Colonic mucosa (tissue), 4 donors: ENCODE results near the gene ENTR1. TPM values are rescaled to one million over a fixed set of nuclear protein-coding genes. Genes with fewer than 3 reads are reported as not detected.
"Not testable (repeated sequence)": the region's sequence is repeated elsewhere in the genome, so short reads cannot be mapped to it uniquely, and the experiment has no call there.

Experiments
- DNase-seq: peaks from one replicate; pipeline ENCODE4 v3.0.0-alpha.2; 2020
- H3K27ac ChIP-seq: fragments of 200-600 bp; one replicate; pipeline ENCODE4 v1.8.0; 2021
- H3K27me3 ChIP-seq: fragments of 200-600 bp; one replicate; pipeline ENCODE4 v1.8.0; 2021
- H3K36me3 ChIP-seq: fragments of 200-600 bp; one replicate; pipeline ENCODE4 v1.8.0; 2021
- H3K4me1 ChIP-seq: fragments of 200-600 bp; one replicate; pipeline ENCODE4 v1.8.0; 2021; ENCODE audit warnings: mild to moderate bottlenecking
- H3K4me3 ChIP-seq: fragments of 200-600 bp; one replicate; pipeline ENCODE4 v1.8.0; 2021
- H3K9ac ChIP-seq, 2 donors: one replicate each; pipeline ENCODE4 v1.7.0; 2013; ENCODE audit warnings: control low read depth in 2 of 2, low read depth in 2 of 2, low read length in 2 of 2
- H3K9me3 ChIP-seq: fragments of 200-600 bp; one replicate; pipeline ENCODE4 v1.8.0; 2021
- intact Hi-C: fragments of 100-400 bp; cut with DNase I; formaldehyde crosslinking; loops from one replicate; pipeline ENCODE4 v1.14.1; 2022
- total RNA-seq, 2 donors: library from RNA; stranded (reverse); fragmentation: NEBNext Ultra II Directional in 1 of 2; extraction: Animal tissue kit (Norgen Biotek cat#: 25700) in 1 of 2; gene quantifications; one replicate each; pipeline ENCODE4 v1.2.1, GENCODE V29; 2021
- TF ChIP-seq, protein P1 (sequence below): fragments of 200-600 bp; IDR thresholded peaks from one replicate; pipeline ENCODE4 v1.8.0; 2022; ENCODE audit warnings: antibody characterized with exemption, mild to moderate bottlenecking
- donor health status: healthy.
- donor health status: DM: no; HTN: no; CAD: no.
- donor health status: DM: no; HTN: no; CAD: no.

ENTR1 gene
- total RNA-seq, 2 donors from 2014 or later: 24.5 to 48.4 TPM

DNA sequence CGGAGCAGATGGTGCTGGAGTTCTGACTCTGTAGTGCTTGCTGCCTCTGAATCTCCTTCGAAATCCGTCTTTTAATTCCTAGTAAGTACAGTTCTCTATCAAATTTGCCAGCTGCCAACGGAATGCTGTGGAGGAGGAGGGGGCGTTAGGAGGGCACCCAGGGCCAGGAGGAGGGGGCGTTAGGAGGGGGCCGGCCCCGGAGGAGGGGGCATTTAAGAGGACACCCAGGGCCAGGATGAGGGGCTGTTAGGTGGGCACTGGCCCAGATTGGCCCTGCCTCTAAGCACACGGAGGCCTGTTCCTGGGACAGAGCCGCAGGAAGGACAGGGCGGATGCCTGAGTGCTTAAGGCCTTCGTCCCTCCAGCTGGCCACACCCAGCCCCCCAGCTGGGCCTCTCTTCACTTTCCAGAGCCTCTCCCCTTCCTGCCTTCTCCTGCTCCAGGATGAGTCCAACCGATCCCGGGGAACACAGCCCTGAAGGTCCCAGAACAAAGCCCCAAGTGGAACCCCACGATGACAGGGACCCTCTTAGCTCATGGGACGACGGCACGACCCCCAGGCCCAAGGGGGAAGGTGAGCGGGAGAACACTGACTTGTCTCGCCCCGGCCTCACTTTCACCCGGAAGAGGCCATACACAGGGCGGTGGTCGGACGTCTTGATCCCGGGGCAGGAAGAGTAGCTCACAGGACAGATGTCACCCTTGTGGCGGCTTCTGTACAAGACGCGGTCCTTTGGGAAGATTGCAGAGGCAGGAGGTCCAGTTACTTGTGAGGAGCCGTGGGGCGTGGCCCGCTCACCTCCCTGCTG, 19.5 kb upstream of the ENTR1 start:
- no peak overlapping the region for H3K27ac ChIP-seq
- no peak for DNase-seq

DNA sequence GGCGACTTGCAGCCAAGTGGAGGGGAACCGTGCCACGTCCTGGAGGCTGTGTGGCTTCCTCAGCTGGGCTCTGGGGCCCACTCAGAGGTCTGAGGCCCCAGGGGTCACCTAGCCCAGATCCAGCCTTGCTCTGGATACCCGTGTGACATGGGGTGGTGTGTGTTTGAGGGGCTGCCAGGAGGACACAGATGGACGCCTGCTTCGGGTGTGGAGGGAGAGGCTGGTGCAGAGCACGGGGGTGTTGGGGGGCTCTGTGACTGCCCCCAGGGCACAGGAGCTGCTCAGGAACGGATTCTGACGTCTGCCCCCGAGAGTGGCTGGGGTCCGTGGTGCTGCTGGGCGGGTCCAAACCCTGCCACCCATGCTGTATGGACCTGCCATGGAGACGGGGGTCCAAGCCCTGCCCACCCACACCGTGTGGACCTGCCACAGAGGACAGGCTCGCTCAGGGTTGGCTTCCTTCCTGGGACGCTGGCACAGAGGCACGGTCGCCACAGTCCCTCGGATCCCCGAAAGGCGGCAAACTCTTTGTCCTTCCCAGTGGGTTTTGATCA, 18.7 kb upstream of the ENTR1 start:
- H3K9me3 ChIP-seq: no peaks in the 10 kb centered on the region
- no peak overlapping the region for H3K27ac ChIP-seq
- TF ChIP-seq, protein P1, sequence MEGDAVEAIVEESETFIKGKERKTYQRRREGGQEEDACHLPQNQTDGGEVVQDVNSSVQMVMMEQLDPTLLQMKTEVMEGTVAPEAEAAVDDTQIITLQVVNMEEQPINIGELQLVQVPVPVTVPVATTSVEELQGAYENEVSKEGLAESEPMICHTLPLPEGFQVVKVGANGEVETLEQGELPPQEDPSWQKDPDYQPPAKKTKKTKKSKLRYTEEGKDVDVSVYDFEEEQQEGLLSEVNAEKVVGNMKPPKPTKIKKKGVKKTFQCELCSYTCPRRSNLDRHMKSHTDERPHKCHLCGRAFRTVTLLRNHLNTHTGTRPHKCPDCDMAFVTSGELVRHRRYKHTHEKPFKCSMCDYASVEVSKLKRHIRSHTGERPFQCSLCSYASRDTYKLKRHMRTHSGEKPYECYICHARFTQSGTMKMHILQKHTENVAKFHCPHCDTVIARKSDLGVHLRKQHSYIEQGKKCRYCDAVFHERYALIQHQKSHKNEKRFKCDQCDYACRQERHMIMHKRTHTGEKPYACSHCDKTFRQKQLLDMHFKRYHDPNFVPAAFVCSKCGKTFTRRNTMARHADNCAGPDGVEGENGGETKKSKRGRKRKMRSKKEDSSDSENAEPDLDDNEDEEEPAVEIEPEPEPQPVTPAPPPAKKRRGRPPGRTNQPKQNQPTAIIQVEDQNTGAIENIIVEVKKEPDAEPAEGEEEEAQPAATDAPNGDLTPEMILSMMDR: no peak
- intact Hi-C loops: no loop called here
- H3K27me3 ChIP-seq: no peaks in the 10 kb centered on the region
- DNase-seq: no peak
- H3K9ac ChIP-seq: no peak overlapping the region
- H3K4me1 ChIP-seq: no peaks in the 10 kb centered on the region
- H3K4me3 ChIP-seq: no peak overlapping the region
- H3K36me3 ChIP-seq: no peaks in the 10 kb centered on the region

More for the DNA sequence above, 19.5 kb upstream of the ENTR1 start:
- Histone ChIP-seq H3K27me3 (no peaks in the 10 kb centered on the region), H3K4me3 (no peak overlapping the region), H3K36me3 (no peaks in the 10 kb centered on the region), H3K4me1 (no peaks in the 10 kb centered on the region), H3K9me3 (no peaks in the 10 kb centered on the region), H3K9ac (no peak overlapping the region)
- TF ChIP-seq, protein P1: no peak
- intact Hi-C loops: no loop called here

DNA sequence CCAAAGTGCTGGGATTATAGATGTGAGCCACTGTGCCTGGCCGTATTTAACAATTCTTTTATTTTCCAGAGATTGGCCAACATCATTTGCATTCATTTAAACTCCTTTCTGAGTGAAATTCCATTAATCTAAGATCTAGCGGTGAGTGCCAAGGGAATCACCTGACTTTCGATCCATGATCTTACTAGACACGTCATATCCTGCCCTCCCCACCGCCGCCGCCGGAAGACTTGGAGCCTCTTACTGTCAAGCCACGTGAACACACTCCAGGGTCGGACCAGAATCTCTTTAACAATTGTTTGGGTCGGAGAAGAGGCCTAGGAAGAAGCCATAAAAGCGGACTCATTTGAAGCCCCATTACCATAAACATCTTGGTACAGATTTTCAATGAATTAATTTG, 16.4 kb upstream of the ENTR1 start:
- Histone ChIP-seq H3K27ac (no peak overlapping the region), H3K4me1 (no peaks in the 10 kb centered on the region), H3K9me3 (no peaks in the 10 kb centered on the region), H3K9ac (no peak overlapping the region), H3K36me3 (no peaks in the 10 kb centered on the region), H3K4me3 (no peak overlapping the region), H3K27me3 (no peaks in the 10 kb centered on the region)
- no peak for DNase-seq
- TF ChIP-seq, protein P1: no peak
- intact Hi-C loops: no loop called here

DNA sequence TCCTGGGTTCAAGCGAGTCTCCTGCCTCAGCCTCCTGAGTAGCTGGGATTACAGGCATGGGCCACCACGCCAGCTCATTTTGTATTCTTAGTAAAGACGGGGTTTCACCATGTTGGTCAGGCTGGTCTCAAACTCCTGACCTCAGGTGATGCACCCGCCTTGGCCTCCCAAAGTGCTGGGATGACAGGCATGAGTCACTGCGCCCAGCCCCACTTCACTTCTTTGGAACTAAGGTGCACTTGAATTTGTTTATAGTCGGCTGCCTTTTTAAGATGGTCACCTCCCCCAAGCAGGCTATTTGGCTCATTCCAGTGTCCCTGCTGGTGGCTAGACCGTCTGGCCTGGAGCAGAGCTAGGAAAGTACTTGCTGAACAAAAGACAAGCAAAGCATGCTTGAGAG, 15.0 kb upstream of the ENTR1 start:
- H3K36me3 ChIP-seq, H3K27ac ChIP-seq, H3K27me3 ChIP-seq, H3K9ac ChIP-seq, H3K4me1 ChIP-seq, H3K4me3 ChIP-seq, DNase-seq, intact Hi-C loops, H3K9me3 ChIP-seq: not testable (repeated sequence)

DNA sequence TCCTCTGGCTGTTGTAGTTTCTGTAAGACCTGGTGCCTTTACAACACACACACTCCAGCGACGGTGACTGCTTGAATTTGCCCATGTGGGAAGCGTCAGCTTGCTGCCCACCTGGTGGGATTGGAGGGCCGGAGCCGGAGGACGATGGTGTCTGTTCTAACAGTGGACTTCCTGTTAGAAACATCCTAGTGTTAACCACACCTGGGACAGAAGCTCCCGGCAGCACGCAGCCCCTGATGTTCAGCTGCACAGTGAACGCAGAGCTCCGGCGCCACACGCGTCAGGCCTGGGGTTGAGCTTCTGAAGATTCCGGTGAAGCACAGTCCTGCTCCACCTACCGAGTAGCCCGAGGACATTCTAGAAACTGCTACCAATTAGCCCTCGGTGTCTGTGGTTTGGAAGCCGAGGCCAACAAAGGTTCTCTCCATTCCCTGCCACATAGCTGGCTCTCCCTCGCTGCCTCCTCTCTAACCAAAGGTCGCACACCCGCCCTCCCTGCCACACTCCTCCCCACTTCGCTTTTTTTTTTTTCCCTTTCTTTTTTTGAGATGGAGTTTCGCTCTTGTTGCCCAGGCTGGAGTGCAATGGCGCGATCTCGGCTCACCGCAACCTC, 14.4 kb upstream of the ENTR1 start:
- Histone ChIP-seq H3K27me3 (no peaks in the 10 kb centered on the region), H3K9me3 (no peaks in the 10 kb centered on the region), H3K4me3 (no peak overlapping the region), H3K36me3 (no peaks in the 10 kb centered on the region), H3K9ac (no peak overlapping the region), H3K4me1 (no peaks in the 10 kb centered on the region), H3K27ac (no peak overlapping the region)
- no peak for DNase-seq
- TF ChIP-seq, protein P1: no peak
- intact Hi-C loops: no loop called here
